CD4-positive, alpha-beta T cell treated with Interleukin-12 subunit alpha and Interleukin-12 subunit beta, for 1 hour (primary cell): ENCODE measurements around the gene GPR142.

Source experiments
- DNase-seq: peaks from one replicate; pipeline ENCODE4 v3.0.0-alpha.2; 2020

GPR142 gene

DNA sequence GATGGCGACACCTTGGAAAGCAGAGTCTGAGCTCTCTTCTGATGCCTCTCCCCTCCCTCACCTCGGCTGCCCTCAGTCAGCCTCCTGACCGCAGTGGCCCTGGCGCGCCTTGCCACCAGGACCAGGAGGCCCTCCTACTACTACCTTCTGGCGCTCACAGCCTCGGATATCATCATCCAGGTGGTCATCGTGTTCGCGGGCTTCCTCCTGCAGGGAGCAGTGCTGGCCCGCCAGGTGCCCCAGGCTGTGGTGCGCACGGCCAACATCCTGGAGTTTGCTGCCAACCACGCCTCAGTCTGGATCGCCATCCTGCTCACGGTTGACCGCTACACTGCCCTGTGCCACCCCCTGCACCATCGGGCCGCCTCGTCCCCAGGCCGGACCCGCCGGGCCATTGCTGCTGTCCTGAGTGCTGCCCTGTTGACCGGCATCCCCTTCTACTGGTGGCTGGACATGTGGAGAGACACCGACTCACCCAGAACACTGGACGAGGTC is 4.4 kb downstream of the GPR142 start:
- DNase-seq, result no peak

GRCh38 chr17:74372426-74372825 is 5.1 kb downstream of the GPR142 start:
- DNase-seq, result no peak

DNA sequence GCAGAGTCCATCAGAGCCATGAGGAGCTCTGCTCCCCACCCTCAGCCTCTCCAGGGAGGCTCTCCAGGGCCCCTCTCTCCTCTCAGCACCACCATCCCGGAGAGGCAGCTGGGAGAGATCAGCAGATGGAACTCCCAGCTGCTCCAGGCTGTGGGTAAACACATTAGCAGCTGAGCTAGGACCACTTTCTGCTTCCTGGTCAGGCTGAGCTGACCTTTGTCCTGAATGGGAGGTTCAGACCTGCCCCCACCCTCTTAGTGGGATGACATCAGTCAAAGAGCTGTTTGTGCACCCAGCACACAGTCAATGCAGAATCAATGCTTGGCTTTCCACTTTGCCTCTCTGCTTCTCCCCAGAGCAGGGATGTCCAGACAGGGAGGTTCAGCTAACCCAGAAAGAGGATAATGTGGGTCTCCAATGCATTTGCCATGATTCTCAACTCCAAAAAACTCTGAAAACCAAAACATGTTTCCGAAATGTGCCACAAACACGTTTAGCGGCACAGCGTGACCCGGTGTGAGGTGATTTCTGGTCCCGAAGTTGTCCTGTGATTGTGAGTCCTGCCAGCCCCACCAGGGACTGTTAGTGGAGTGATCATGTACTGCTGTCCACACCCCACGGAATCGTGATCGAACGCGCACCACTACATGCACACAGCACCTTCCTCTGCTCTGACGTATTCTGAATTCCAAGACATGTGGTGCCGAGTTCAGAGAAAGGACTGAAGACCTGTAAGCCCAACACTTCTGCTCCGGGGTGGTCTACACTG is 6.7 kb downstream of the GPR142 start:
- DNase-seq, result no peak

DNA sequence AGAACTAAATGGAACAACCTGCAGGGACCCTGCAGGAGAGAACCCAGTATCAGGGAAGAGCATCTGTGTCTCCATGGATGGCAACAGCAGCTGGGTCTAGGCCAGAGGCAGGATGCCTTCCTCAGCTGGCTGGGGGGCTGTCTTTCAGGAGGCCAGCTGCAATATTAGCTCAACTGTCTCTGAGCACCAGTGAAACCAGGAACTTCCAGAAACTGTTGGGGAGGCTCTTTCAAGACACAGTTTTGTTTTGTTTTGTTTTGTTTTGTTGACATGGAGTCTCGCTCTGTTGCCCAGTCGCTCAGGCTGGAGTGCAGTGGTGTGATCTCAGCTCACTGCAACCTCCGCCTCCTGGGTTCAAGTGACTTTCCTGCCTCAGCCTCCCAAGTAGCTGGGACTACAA is 7.6 kb downstream of the GPR142 start:
- no peak for DNase-seq

DNA sequence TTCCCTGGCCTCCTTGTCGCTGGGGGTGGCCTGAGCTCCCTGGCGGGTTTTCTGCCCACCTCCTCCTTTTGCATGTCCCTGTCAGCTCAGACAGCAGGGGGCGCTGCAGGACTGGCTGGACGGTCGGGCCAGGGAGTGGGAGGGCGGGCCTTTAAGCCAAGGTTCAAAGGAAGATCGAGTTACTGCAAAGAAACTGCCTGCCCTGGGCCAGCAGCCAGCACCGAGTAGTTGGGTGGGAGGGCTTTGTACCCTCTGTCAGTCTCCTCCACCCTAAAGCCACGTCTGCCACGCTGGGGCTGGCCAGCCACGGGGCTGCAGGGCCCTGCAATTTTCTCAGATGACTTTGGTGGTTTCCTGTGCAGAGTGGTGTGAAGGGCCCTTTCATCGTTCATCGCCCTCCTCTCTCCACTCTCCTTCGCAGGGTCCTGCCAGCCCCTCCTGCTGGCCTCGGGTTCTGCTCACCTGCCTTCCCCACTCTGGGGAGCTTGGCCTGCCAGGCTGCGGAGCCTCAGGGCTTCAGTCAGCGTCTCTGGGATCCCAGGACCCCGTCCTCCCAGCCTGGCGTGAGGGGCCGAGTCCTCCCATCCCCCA is 12.3 kb downstream of the GPR142 start:
- peak; percentile 90 for DNase-seq

- DNase-seq, result no peak
Measured at GRCh38 chr17:74380086-74380958, 13.0 kb downstream of the GPR142 start.

- no peak for DNase-seq
Measured at GRCh38 chr17:74380959-74381808, 13.9 kb downstream of the GPR142 start.

DNA sequence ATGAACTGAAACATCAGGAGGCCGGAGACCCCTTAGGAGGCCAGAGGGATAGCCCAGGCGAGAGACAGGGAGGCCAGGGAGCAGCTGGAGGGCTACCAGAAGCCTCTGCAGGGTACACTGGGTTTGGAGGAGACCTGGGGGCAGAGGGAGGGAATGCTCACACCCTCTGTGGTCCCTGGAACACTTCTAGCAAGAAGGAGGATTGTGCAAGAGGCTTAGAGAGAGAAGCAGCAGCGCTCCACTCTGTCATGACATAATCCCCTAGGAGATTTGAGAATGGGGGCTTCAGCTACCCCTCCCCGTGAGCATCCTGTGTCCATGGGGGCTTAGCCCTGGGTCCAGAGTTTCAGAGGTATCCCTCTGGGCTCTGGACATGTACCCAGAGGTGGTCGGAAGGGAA is 15.8 kb downstream of the GPR142 start:
- DNase-seq, result no peak

- no peak for DNase-seq
Measured at GRCh38 chr17:74385201-74385600, 17.9 kb downstream of the GPR142 start.

DNA sequence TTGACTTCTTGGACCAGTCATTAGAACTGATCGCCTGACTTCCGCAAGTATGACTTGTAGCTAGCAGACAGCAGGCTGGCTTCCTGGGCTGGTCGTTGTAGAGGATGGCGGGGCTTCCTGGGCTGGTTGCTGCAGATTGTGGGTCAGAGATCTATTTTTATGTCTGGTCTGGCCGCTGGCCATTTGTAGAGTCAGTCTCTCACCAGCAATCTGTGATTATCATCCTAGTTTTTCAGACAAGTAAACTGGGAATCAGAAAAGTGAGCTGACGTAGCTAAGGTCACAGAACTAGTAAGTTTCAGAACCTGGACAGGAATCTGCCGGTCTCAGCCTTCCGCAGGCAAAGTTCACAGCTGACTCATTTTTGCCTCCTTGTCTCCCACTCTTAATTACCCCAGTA is 19.1 kb downstream of the GPR142 start:
- DNase-seq, result no peak

- DNase-seq, result no peak
Measured at GRCh38 chr17:74387365-74388218, 20.3 kb downstream of the GPR142 start.

- no peak for DNase-seq
Measured at GRCh38 chr17:74389084-74389753, 21.9 kb downstream of the GPR142 start.

DNA sequence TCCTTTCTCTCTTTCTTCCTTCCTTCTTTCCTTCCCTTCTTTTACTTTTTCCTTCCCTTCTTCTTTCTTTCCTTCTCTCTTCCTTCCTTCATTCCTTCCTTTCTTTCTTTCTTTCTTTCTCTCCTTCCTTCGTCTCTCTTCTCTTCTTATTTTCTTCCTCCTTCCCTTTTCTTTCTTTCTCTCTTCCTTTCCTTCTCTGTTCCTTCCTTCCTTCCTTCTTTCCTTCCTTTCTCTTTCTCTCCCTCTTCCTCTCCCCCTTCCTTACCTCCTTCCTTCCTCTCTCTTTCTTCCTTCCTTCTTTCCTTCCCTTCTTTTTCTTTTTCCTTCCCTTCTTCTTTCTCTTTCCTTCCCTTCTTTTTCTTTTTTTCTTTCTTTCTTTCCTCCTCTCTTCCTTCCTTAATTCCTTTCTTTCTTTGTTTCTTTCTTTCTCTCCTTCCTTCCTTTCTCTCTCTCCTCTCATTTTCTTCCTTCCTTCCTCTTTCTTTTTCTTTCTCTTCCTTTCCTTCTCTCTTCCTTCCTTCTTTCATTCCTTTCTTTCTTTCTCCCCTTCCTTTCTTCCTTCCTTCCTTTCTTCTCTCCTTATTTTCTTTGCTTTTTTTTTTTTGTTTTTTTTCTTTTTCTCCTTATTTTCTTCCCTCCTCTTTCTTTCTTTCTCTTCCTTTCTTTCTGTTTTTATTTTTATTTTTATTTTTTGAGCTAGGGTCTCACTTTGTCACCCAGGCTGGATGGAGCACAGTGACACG is 22.8 kb downstream of the GPR142 start:
- DNase-seq, result no peak

DNA sequence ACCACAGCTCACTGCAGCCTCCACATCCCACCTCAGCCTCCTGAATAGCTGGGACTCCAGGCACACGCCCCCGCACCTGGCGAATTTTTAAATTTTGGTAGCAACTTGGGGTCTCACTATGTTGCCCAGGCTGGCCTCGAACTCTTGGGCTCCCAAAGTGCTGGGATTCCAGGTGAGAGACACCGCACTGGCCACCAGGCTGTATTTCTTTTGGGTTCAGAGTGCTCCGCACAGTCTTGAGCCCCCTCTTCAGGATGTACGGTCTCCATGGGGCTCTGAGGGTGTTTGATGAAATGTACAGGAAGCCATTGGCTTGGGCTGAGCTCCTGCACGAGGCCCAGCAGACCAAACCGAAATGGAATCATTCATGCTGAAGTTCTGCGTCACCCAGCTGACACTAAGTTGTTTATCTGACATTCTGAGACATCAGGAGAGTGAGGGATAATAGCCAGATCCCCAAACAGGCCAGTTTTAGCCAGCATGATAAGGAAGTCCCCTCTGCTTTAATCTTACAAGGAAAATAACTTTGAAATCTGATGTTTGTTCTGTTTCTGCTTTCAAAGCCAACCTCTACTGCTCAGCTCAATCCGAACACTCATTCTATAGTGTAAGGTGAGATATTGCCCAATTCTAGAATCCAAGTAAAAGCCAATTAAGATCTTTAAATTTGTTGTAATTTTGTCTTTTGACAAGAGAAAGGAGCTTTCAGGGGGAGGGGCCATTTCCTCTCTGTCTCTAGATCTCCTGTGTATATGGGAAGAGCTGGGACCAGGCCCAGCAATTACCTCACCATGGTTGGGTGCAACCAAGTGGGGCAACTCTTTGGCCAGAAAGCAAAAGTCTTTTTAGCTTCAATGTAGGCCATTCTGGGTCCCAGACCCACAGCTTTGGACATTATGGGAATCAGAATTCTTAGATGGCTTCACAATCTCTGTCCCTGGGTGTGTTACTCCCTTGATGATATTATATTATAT is 23.7 kb downstream of the GPR142 start:
- DNase-seq, result no peak

- no peak for DNase-seq
Measured at GRCh38 chr17:74391771-74392170, 24.5 kb downstream of the GPR142 start.

DNA sequence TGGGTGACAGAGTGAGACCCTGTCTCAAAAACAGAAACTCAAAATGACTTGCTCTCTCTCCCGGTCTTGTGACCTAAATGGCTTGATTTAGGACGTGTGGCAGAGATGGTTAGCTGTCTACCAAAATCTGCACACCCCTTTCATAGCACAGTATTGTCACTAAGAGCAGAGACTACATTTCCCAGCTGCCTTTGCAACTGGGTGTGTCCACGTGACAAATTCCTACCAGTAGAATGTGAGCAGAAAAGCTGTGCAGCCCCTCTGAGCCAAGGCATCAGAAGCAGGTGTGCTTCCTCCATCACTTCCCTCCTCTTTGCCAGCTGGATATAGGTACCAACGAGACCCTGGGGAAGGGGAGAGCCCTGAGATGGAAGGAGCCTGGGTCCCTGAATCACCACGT is 25.5 kb downstream of the GPR142 start:
- DNase-seq, result no peak

DNA sequence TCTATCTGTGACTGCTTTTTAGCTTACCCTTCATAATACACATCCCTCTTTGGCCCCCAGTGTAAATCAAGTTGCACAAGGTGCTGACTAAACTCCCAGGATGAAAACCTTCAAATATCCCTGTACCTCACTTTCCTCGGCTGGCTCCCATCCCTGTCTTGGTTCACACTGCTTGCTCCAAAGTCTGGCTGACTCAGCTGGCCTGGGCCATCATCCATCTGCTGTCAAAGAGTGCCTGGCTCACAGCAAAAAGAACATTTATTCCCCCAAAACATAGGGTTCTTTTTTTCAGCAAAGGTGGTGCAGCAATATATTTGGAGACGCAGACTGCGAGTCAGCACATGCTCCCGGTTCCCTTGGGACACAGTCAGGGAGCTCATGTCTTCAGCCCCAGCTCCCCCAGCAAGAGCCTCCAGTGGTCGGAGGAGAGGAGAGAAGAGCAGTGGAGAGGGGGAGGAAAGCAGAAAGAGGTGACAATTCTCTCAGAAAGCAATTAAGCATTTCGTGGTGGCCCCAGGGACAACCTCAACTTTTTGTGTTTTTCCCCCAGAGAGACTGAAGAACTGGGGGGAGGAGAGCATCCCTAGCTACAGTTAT is 26.1 kb downstream of the GPR142 start:
- DNase-seq, result no peak

- no peak for DNase-seq
Measured at GRCh38 chr17:74394275-74394950, 27.1 kb downstream of the GPR142 start.
